Measurements from ENCODE around the gene MAP1A. TPM values are rescaled to one million over a fixed set of nuclear protein-coding genes. Genes with fewer than 3 reads are reported as not detected.

MAP1A gene
- total RNA-seq, 1 donor from 2014 or later, result 6.1 TPM

DNA sequence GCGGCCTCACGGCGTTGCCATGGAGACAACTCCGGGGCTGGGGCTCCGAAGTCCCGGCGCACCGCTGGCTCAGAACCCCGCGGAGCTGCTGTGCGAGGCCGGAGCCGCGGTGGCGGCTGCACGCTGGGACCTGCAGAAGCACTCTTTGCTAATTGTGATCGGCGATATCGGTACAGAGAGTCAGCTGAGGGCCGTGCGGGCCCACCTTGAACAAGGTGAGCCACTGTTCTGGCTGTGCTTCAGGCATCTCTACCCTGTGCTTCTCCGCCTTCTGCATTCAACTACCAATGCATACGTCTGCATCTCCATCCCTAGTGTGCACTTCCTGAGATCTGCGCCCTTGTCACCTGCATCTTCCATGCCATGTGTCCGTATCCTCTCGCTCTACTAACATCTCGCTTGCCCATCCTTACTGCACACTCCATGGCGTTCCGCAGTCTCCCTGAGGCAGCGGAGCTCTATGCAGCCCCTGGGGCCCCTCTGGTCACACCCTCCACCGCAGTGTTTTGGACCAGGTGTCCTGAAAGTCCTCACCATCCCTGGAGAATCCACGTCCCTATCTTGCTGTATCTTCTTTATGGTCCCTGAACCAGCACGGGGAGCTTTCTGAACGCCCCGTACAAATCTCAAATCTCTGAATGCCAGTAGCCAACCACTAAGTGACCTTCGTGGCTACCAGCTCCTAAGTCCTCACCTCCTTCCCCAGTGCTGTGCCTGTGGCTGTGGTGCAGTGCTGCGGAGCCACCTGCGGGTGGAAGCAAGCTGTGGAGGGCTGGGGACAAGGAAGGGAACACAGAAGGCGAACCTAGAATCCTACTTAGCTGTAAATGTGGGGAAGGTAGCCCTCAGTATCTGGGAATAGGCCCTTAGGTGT, 6.2 kb upstream of the MAP1A start:
- peak; percentile 26 for DNase-seq (ENCODE audit: low read depth)

DNA sequence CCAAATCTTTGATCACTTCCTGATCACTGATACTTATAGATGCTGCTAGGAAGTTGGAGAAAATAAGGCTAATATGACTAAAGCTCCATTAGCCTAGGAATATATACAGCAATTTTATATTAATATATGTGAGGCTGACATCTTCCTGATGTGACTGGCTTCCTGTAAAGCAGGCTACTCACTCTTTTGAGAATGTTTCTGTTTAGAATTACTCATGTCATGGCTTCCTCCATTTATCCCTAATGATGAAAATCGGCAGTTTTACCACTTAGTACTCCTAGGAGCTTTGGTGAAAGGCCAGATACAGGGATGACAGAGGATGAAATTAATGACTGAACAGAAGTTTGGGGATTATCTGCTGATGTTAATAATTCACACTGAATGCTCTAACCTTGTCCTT, 3.9 kb upstream of the MAP1A start:
- DNase-seq (ENCODE audit: low read depth), result no peak

GRCh38 chr15:43514241-43515057, 3.0 kb upstream of the MAP1A start:
- no peak for DNase-seq (ENCODE audit: low read depth)

- no peak for DNase-seq (ENCODE audit: low read depth)
These were observed 1.7 kb upstream of the MAP1A start for GRCh38 chr15:43515741-43516140.

GRCh38 chr15:43516185-43516584, 1.2 kb upstream of the MAP1A start:
- no peak for DNase-seq (ENCODE audit: low read depth)

DNA sequence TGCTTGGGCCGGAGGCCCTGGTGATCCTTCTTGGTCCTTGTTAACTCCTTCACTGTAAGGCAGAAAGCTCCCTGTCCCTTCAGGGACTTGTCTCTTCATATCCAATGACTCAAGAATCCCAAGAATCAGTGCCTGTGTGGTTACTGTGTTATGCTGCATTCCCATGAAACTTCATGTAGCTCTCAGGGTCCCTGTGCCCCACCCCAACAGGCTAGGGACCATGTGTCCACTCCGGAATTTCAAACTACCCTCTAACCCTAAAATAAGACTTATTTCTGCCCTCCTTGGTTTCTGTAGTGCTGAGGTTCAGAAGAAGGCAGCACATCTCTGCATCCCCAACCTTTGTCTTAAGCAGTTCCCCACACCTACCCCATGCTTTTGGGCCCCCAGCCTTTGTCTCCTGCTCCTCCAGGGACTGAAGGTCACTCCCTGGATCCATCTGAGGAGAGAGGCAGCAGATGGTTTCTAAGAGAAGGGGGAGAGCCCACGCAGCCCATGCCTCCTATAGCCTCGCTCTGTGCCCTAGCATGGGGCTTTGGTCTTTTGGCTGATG, 531 bp upstream of the MAP1A start:
- no peak for DNase-seq (ENCODE audit: low read depth)

GRCh38 chr15:43518197-43518761, 871 bp downstream of the MAP1A start:
- no peak for DNase-seq (ENCODE audit: low read depth)

DNA sequence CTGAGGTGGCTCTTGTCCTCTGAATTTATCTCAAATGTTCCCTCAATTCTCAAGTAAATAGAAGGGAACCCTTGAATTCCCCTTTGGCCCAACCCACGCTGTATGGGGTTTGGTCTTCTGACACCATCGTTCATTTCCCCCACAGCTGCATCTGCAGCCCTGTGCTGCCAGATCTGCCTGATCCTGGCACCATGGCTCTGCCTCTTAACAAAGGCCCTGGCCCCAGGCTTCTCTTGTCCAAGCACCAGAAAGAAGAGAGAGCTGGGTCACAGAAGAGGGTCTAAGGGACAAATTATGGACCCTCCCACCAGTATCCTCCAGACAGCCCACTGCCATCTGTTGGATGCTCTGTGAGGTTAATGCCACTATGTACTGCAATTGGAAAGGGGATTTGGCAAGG, 1.8 kb downstream of the MAP1A start:
- DNase-seq (ENCODE audit: low read depth), result no peak

- no peak for DNase-seq (ENCODE audit: low read depth)
These were observed 2.7 kb downstream of the MAP1A start for GRCh38 chr15:43520138-43520537.

GRCh38 chr15:43521419-43521818, 4.0 kb downstream of the MAP1A start:
- no peak for DNase-seq (ENCODE audit: low read depth)

- DNase-seq (ENCODE audit: low read depth), result no peak
These were observed 4.8 kb downstream of the MAP1A start for GRCh38 chr15:43522247-43522646.

DNA sequence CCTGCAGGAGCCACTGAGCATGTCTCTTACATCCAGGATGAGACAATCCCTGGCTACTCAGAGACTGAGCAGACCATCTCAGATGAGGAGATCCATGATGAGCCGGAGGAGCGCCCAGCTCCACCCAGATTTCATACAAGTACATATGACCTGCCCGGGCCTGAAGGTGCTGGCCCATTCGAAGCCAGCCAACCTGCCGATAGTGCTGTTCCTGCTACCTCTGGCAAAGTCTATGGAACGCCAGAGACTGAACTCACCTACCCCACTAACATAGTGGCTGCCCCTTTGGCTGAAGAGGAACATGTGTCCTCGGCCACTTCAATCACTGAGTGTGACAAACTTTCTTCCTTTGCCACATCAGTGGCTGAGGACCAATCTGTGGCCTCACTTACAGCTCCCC, 6.2 kb downstream of the MAP1A start:
- no peak for DNase-seq (ENCODE audit: low read depth)

DNA sequence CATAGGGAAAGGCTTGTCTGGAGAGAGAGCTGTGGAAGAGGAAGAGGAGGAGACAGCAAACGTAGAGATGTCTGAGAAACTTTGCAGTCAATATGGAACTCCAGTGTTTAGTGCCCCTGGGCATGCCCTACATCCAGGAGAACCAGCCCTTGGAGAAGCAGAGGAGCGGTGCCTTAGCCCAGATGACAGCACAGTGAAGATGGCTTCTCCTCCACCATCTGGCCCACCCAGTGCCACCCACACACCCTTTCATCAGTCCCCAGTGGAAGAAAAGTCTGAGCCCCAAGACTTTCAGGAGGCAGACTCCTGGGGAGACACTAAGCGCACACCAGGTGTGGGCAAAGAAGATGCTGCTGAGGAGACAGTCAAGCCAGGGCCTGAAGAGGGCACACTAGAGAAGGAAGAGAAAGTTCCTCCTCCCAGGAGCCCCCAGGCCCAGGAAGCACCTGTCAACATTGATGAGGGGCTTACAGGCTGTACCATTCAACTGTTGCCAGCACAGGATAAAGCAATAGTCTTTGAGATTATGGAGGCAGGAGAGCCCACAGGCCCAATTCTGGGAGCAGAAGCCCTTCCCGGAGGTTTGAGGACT, 6.9 kb downstream of the MAP1A start:
- DNase-seq (ENCODE audit: low read depth), result no peak

DNA sequence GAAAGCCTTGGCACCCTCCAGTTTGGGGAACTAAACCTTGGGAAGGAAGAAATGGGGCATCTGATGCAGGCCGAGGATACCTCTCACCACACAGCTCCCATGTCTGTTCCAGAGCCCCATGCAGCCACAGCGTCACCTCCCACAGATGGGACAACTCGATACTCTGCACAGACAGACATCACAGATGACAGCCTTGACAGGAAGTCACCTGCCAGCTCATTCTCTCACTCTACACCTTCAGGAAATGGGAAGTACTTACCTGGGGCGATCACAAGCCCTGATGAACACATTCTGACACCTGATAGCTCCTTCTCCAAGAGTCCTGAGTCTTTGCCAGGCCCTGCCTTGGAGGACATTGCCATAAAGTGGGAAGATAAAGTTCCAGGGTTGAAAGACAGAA, 7.7 kb downstream of the MAP1A start:
- no peak for DNase-seq (ENCODE audit: low read depth)

DNA sequence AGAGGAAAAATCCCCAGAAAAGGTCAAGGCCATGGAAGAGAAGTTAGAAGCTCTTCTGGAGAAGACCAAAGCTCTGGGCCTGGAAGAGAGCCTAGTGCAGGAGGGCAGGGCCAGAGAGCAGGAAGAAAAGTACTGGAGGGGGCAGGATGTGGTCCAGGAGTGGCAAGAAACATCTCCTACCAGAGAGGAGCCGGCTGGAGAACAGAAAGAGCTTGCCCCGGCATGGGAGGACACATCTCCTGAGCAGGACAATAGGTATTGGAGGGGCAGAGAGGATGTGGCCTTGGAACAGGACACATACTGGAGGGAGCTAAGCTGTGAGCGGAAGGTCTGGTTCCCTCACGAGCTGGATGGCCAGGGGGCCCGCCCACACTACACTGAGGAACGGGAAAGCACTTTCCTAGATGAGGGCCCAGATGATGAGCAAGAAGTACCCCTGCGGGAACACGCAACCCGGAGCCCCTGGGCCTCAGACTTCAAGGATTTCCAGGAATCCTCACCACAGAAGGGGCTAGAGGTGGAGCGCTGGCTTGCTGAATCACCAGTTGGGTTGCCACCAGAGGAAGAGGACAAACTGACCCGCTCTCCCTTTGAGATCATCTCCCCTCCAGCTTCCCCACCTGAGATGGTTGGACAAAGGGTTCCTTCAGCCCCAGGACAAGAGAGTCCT, 9.0 kb downstream of the MAP1A start:
- DNase-seq (ENCODE audit: low read depth), result no peak

DNA sequence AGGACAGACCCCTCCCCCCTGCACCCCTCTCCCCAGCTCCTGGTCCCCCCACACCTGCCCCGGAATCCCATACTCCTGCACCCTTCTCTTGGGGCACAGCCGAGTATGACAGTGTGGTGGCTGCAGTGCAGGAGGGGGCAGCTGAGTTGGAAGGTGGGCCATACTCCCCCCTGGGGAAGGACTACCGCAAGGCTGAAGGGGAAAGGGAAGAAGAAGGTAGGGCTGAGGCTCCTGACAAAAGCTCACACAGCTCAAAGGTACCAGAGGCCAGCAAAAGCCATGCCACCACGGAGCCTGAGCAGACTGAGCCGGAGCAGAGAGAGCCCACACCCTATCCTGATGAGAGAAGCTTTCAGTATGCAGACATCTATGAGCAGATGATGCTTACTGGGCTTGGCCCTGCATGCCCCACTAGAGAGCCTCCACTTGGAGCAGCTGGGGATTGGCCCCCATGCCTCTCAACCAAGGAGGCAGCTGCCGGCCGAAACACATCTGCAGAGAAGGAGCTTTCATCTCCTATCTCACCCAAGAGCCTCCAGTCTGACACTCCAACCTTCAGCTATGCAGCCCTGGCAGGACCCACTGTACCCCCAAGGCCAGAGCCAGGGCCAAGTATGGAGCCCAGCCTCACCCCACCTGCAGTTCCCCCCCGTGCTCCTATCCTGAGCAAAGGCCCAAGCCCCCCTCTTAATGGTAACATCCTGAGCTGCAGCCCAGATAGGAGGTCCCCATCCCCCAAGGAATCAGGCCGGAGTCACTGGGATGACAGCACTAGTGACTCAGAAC, 9.8 kb downstream of the MAP1A start:
- DNase-seq (ENCODE audit: low read depth), result no peak

GRCh38 chr15:43527802-43528541, 10.6 kb downstream of the MAP1A start:
- no peak for DNase-seq (ENCODE audit: low read depth)

GRCh38 chr15:43528542-43529007, 11.2 kb downstream of the MAP1A start:
- DNase-seq (ENCODE audit: low read depth), result no peak

- no peak for DNase-seq (ENCODE audit: low read depth)
These were observed 11.7 kb downstream of the MAP1A start for GRCh38 chr15:43529141-43529540.

All from renal cortical epithelial cell (primary cell).